Cerebellar nuclear complex (tissue), 1 donor: ENCODE results near the gene C1orf226.
"Not testable (repeated sequence)": the region's sequence is repeated elsewhere in the genome, so short reads cannot be mapped to it uniquely, and the experiment has no call there.

Experiments
- DNase-seq, 2 experiments: peaks; one replicate each; lab custom pipeline; 2025; lab: John Stamatoyannopoulos, UW

C1orf226 gene

GRCh38 chr1:162381383-162381782, at the start of gene C1orf226:
TSS of gene C1orf226 (plus strand) at chr1:162381728. CDS start at chr1:162381902, 174 bp downstream.
- no peak for DNase-seq

GRCh38 chr1:162333991-162334390, 47.5 kb upstream of the C1orf226 start:
- DNase-seq = no peak

- no peak for DNase-seq
Measured at GRCh38 chr1:162335126-162335525, 46.4 kb upstream of the C1orf226 start.

GRCh38 chr1:162336621-162337285, 44.8 kb upstream of the C1orf226 start:
- no peak for DNase-seq

GRCh38 chr1:162342452-162342983, 39.0 kb upstream of the C1orf226 start:
- no peak for DNase-seq

GRCh38 chr1:162343470-162343869, 38.1 kb upstream of the C1orf226 start:
- no peak for DNase-seq

- no peak for DNase-seq
Measured at GRCh38 chr1:162347281-162347680, 34.2 kb upstream of the C1orf226 start.

- no peak for DNase-seq
Measured at GRCh38 chr1:162349635-162350330, 31.7 kb upstream of the C1orf226 start.

GRCh38 chr1:162351246-162351842, 30.2 kb upstream of the C1orf226 start:
- DNase-seq = no peak

- DNase-seq = not testable (repeated sequence)
Measured at GRCh38 chr1:162351874-162352273, 29.7 kb upstream of the C1orf226 start.

GRCh38 chr1:162353078-162353477, 28.4 kb upstream of the C1orf226 start:
- no peak for DNase-seq

- DNase-seq = no peak
Measured at GRCh38 chr1:162353702-162354101, 27.8 kb upstream of the C1orf226 start.

GRCh38 chr1:162357681-162358266, 23.8 kb upstream of the C1orf226 start:
- DNase-seq = no peak

- no peak for DNase-seq
Measured at GRCh38 chr1:162358928-162359327, 22.6 kb upstream of the C1orf226 start.

- DNase-seq = no peak
Measured at GRCh38 chr1:162359523-162360236, 21.8 kb upstream of the C1orf226 start.

GRCh38 chr1:162360237-162360873, 21.2 kb upstream of the C1orf226 start:
- DNase-seq = no peak

- no peak for DNase-seq
Measured at GRCh38 chr1:162360874-162361260, 20.7 kb upstream of the C1orf226 start.

GRCh38 chr1:162361349-162361748, 20.2 kb upstream of the C1orf226 start:
- no peak for DNase-seq

- DNase-seq = no peak
Measured at GRCh38 chr1:162363823-162364222, 17.7 kb upstream of the C1orf226 start.

GRCh38 chr1:162364498-162364897, 17.0 kb upstream of the C1orf226 start:
- no peak for DNase-seq

GRCh38 chr1:162365284-162366020, 16.1 kb upstream of the C1orf226 start:
- DNase-seq = no peak
